Astrocyte (in vitro differentiated cells and primary cell): ENCODE results near the gene PRDX5. TPM values are rescaled to one million over a fixed set of nuclear protein-coding genes. Genes with fewer than 3 reads are reported as not detected.

Experiments
- DNase-seq: peaks from one replicate; pipeline ENCODE4 v3.0.0-alpha.2; 2010; ENCODE audit warnings: low read depth
- FAIRE-seq: peaks from 2 replicates; lab custom pipeline; 2011; peaks lifted over from hg19 to GRCh38; lab: Jason Lieb, UNC
- H2AFZ ChIP-seq: 2 replicates; pipeline ENCODE4 v1.6.0; 2012; ENCODE audit warnings: low read depth, low read length, inconsistent platforms
- H3K27ac ChIP-seq: 2 replicates; pipeline ENCODE4 v1.5.1; 2011; ENCODE audit warnings: low read depth, low read length, inconsistent platforms
- H3K27me3 ChIP-seq: 2 replicates; pipeline ENCODE4 v1.6.0; 2011; ENCODE audit warnings: low read length, inconsistent platforms; ENCODE audit not compliant: insufficient read depth
- H3K36me3 ChIP-seq: 2 replicates; pipeline ENCODE4 v1.5.1; 2011; ENCODE audit warnings: low read length, inconsistent platforms; ENCODE audit not compliant: insufficient read depth
- H3K4me1 ChIP-seq: 2 replicates; pipeline ENCODE4 v1.5.1; 2011; ENCODE audit warnings: low read length, inconsistent platforms; ENCODE audit not compliant: insufficient read depth
- H3K4me2 ChIP-seq: 2 replicates; pipeline ENCODE4 v1.6.0; 2012; ENCODE audit warnings: low read length, inconsistent platforms
- H3K4me3 ChIP-seq: 2 replicates; pipeline ENCODE4 v1.5.1; 2011; ENCODE audit warnings: low read depth, mild to moderate bottlenecking, low read length, inconsistent platforms; ENCODE audit not compliant: insufficient read depth
- H3K79me2 ChIP-seq: 2 replicates; pipeline ENCODE4 v1.6.0; 2012; ENCODE audit warnings: mild to moderate bottlenecking, low read length, inconsistent platforms; ENCODE audit not compliant: insufficient read depth
- H3K9ac ChIP-seq: 2 replicates; pipeline ENCODE4 v1.6.0; 2012; ENCODE audit warnings: mild to moderate bottlenecking, low read length, inconsistent platforms
- H3K9me3 ChIP-seq: 2 replicates; pipeline ENCODE4 v1.5.1; 2012; ENCODE audit warnings: low read depth, mild to moderate bottlenecking, low read length, inconsistent platforms; ENCODE audit not compliant: insufficient read depth
- H4K20me1 ChIP-seq: 2 replicates; pipeline ENCODE4 v1.6.0; 2012; ENCODE audit warnings: low read length, inconsistent platforms; ENCODE audit not compliant: insufficient read depth
- H3K27ac Mint-ChIP-seq: one replicate; pipeline ENCODE4 v1.8.0; 2021; ENCODE audit warnings: mild to moderate bottlenecking, mixed read lengths; ENCODE audit not compliant: unreplicated experiment
- H3K27me3 Mint-ChIP-seq: one replicate; pipeline ENCODE4 v1.8.0; 2021; ENCODE audit warnings: low read depth, mixed read lengths; ENCODE audit not compliant: unreplicated experiment
- H3K36me3 Mint-ChIP-seq: one replicate; pipeline ENCODE4 v1.8.0; 2021; ENCODE audit warnings: low read depth, mixed read lengths; ENCODE audit not compliant: unreplicated experiment
- H3K4me1 Mint-ChIP-seq: one replicate; pipeline ENCODE4 v1.8.0; 2021; ENCODE audit warnings: low read depth, mixed read lengths; ENCODE audit not compliant: unreplicated experiment
- H3K4me3 Mint-ChIP-seq: one replicate; pipeline ENCODE4 v1.8.0; 2021; ENCODE audit warnings: mild to moderate bottlenecking, moderate library complexity, mixed read lengths; ENCODE audit not compliant: unreplicated experiment
- H3K9me3 Mint-ChIP-seq: one replicate; pipeline ENCODE4 v1.8.0; 2021; ENCODE audit warnings: mild to moderate bottlenecking, mixed read lengths; ENCODE audit not compliant: unreplicated experiment
- EZH2 ChIP-seq: IDR thresholded peaks from 2 replicates; pipeline ENCODE4 v1.6.1; 2012; ENCODE audit warnings: mild to moderate bottlenecking, low read length, inconsistent platforms; ENCODE audit not compliant: insufficient read depth
- total RNA-seq: library from RNA; stranded (reverse); gene quantifications from 2 replicates; pipeline ENCODE4 v1.2.1, GENCODE V29; 2021
- TF ChIP-seq, protein P1 (sequence below): IDR thresholded peaks from 2 replicates; pipeline ENCODE4 v1.5.1; 2011; ENCODE audit warnings: low read depth, mild to moderate bottlenecking, inconsistent platforms, low read length, moderate library complexity; ENCODE audit not compliant: insufficient read depth

PRDX5 gene
- total RNA-seq, 1 donor from 2014 or later: 243 TPM

- no peak overlapping the region for H3K4me3 ChIP-seq
- no peaks in the 10 kb centered on the region for H3K27me3 Mint-ChIP-seq
These were observed 2.6 kb downstream of the PRDX5 start for GRCh38 chr11:64320556-64320955.

DNA sequence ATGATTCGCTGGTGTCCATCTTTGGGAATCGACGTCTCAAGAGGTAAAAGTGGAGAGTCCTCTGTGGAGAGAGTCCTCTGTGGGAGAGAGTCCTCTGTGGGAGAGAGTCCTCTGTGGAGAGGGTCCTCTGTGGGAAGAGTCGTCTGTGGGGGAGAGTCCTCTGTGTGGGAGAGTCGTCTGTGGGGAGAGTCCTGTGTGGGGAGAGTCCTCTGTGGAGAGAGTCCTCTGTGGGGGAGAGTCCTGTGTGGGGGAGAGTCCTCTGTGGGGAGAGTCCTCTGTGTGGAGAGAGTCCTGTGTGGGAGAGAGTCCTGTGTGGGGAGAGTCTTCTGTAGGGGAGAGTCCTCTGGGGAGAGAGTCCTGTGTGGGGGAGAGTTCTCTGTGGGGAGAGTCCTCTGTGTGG, 3.1 kb downstream of the PRDX5 start:
- peaks cover 3% of the 10 kb centered on the region for H3K36me3 ChIP-seq
- H3K4me1 ChIP-seq: peaks cover 7% of the 10 kb centered on the region
- TF ChIP-seq, protein P1, sequence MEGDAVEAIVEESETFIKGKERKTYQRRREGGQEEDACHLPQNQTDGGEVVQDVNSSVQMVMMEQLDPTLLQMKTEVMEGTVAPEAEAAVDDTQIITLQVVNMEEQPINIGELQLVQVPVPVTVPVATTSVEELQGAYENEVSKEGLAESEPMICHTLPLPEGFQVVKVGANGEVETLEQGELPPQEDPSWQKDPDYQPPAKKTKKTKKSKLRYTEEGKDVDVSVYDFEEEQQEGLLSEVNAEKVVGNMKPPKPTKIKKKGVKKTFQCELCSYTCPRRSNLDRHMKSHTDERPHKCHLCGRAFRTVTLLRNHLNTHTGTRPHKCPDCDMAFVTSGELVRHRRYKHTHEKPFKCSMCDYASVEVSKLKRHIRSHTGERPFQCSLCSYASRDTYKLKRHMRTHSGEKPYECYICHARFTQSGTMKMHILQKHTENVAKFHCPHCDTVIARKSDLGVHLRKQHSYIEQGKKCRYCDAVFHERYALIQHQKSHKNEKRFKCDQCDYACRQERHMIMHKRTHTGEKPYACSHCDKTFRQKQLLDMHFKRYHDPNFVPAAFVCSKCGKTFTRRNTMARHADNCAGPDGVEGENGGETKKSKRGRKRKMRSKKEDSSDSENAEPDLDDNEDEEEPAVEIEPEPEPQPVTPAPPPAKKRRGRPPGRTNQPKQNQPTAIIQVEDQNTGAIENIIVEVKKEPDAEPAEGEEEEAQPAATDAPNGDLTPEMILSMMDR: no peak
- TF ChIP-seq EZH2: no peak
- DNase-seq (no peak), FAIRE-seq (no peak)
- no peak overlapping the region for H3K27ac Mint-ChIP-seq
- no peaks in the 10 kb centered on the region for H3K27me3 ChIP-seq
- H3K27ac ChIP-seq: no peak overlapping the region
- H3K9me3 ChIP-seq: no peaks in the 10 kb centered on the region
- no peak overlapping the region for H3K4me3 ChIP-seq
- no peak overlapping the region for H2AFZ ChIP-seq
- peaks cover 18% of the 10 kb centered on the region for H3K36me3 Mint-ChIP-seq
- no peaks in the 10 kb centered on the region for H3K27me3 Mint-ChIP-seq
- no peak overlapping the region for H3K4me2 ChIP-seq
- H4K20me1 ChIP-seq: peaks cover 28% of the 10 kb centered on the region
- no peaks in the 10 kb centered on the region for H3K9me3 Mint-ChIP-seq
- H3K4me3 Mint-ChIP-seq: peak overlapping the region; percentile 64
- no peak overlapping the region for H3K9ac ChIP-seq
- H3K79me2 ChIP-seq: peaks cover 21% of the 10 kb centered on the region
- peaks cover 24% of the 10 kb centered on the region for H3K4me1 Mint-ChIP-seq

More at GRCh38 chr11:64320556-64320955, 2.6 kb downstream of the PRDX5 start:
- Mint-ChIP-seq H3K4me1 (peaks cover 24% of the 10 kb centered on the region), H3K9me3 (no peaks in the 10 kb centered on the region), H3K4me3 (peak overlapping the region; percentile 28), H3K27ac (peak overlapping the region; percentile 66), H3K36me3 (peaks cover 18% of the 10 kb centered on the region)
- Histone ChIP-seq H3K27me3 (no peaks in the 10 kb centered on the region), H3K79me2 (peaks cover 25% of the 10 kb centered on the region), H3K4me1 (peaks cover 7% of the 10 kb centered on the region), H3K27ac (no peak overlapping the region), H3K36me3 (peaks cover 3% of the 10 kb centered on the region), H3K9me3 (no peaks in the 10 kb centered on the region), H2AFZ (no peak overlapping the region), H3K9ac (no peak overlapping the region), H4K20me1 (peaks cover 28% of the 10 kb centered on the region), H3K4me2 (no peak overlapping the region)
- no peak for TF ChIP-seq EZH2
- TF ChIP-seq, protein P1: no peak
- FAIRE-seq (no peak), DNase-seq (no peak)

GRCh38 chr11:64321533-64321932, 3.6 kb downstream of the PRDX5 start:
- H3K27me3 ChIP-seq: no peaks in the 10 kb centered on the region
- DNase-seq (peak; percentile 68), FAIRE-seq (no peak)
- Mint-ChIP-seq H3K4me3 (no peak overlapping the region), H3K9me3 (no peaks in the 10 kb centered on the region), H3K4me1 (peaks cover 21% of the 10 kb centered on the region), H3K27me3 (no peaks in the 10 kb centered on the region), H3K36me3 (peaks cover 18% of the 10 kb centered on the region), H3K27ac (peak overlapping the region; percentile 35)
- peaks cover 28% of the 10 kb centered on the region for H4K20me1 ChIP-seq
- no peak overlapping the region for H3K4me3 ChIP-seq
- H3K9me3 ChIP-seq: no peaks in the 10 kb centered on the region
- peaks cover 17% of the 10 kb centered on the region for H3K79me2 ChIP-seq
- no peak overlapping the region for H2AFZ ChIP-seq
- peaks cover 7% of the 10 kb centered on the region for H3K4me1 ChIP-seq
- no peak overlapping the region for H3K27ac ChIP-seq
- peaks cover 3% of the 10 kb centered on the region for H3K36me3 ChIP-seq
- TF ChIP-seq, protein P1: no peak
- TF ChIP-seq EZH2: no peak
- H3K9ac ChIP-seq: no peak overlapping the region
- H3K4me2 ChIP-seq: no peak overlapping the region
